Frontal cortex (tissue), 4 donors: ENCODE results near the gene ASTN2. TPM values are rescaled to one million over a fixed set of nuclear protein-coding genes. Genes with fewer than 3 reads are reported as not detected.
"Not testable (repeated sequence)": the region's sequence is repeated elsewhere in the genome, so short reads cannot be mapped to it uniquely, and the experiment has no call there.

Experiments
- DNase-seq, 2 donors: peaks; one replicate each; pipeline ENCODE4 v3.0.0; 2012; ENCODE audit warnings: low spot score in 2 of 2
- FAIRE-seq: peaks from 2 replicates; lab custom pipeline; 2012; peaks lifted over from hg19 to GRCh38; lab: Jason Lieb, UNC
- total RNA-seq: library from RNA; depleted of rRNA; stranded (reverse); fragments of >200 nt; gene quantifications from one replicate; pipeline ENCODE4 v1.2.3, GENCODE V29; 2014
- donor health status: control.
- donor health status: control.
- donor health status: control.

The ASTN2 gene
- total RNA-seq, 1 donor from 2014 or later = 23.2 TPM

DNA sequence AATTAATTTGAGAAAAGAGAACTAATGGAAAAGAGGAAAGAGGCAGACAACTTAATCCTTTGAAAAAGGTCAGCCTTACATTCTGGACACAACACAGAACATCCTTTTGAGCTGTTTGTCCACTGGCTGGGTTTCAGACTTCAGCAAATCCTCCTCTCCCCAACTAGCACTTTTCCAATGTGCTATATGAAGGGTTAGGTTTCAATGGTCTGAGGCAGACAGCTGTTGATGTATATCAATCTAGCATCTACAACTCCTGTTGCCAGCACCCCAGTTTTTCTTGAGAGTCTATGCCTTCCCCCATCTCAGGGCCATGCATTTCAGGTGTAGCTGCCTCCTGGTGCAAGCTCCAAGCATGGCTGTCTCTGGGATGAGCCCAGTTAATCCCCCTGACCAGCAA is 553.5 kb downstream of the ASTN2 start:
- DNase-seq (no peak), FAIRE-seq (no peak)

DNA sequence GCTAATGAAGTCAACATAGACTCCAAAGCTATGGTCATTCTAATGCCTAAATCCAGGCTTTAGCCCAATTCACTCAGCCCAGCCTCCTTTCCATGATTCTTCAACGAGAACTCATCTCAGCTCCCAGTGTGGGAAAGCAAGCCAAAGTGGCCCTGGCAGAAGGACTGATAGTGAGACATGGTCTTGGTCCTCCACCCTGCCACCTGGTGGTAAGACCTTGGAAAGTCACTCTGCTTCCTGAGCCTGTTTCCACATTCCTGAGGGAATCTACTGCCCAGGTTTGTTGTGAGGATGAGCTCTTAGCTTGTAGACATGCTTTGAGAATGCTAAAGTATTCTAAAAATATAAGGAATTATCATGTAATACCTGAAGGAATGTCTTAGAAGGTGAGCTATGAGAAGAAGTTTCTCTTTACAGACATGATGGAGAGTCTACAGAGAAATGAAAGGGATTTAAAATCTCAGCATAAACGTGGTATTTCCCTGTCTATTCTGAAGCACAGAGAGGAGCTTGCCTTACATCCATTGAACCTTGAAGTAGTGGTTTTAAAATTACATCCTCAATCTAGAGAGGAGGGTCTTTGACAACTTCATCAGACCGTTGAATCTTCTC is 554.2 kb downstream of the ASTN2 start:
- FAIRE-seq (no peak), DNase-seq (peak in 1 of 2 donors; percentile 42)

- DNase-seq = no peak
- FAIRE-seq = no peak
Measured at GRCh38 chr9:116859763-116860162, 555.1 kb downstream of the ASTN2 start.

GRCh38 chr9:116857321-116857720 is 557.5 kb downstream of the ASTN2 start:
- FAIRE-seq = no peak
- DNase-seq = no peak

GRCh38 chr9:116855881-116856662 is 558.8 kb downstream of the ASTN2 start:
- FAIRE-seq = no peak
- no peak for DNase-seq

DNA sequence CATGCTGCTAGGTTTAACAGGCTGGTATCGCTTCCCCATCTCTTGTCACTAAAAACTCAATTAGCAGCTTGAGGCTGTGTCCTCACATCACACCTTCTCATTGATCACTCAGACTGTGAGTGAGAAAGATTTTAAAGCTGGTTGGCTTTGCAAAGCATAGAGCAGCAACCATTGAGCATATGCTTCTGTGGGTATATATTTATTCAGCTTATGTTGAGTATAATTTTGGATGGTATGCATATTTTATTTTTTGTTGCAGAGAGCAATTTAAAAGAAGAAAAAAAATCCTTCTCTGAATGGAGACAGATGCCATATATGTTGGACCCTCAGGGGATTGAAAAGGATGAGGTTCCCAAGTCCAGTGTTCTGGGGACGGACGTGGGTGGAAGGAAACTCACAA is 565.1 kb downstream of the ASTN2 start:
- no peak for FAIRE-seq
- DNase-seq = no peak

DNA sequence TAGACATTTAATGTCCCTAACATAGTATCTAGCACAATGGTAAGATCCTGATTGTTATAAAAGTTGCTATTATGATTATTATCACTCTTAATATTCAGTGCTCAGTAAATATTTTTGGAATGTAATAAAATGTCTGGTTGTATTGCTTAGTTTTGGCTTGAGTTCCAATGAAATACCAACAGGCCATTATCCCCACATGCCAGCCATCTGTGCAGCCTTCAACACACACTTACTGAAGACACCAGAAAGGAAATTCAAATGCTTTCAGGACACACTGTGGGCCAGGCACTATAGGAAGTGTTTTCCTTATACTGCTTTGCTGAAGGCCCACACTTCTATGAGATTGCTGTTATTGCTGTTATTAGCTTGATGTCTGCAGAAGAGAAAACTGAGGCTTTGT is 570.2 kb downstream of the ASTN2 start:
- no peak for DNase-seq
- FAIRE-seq = no peak

DNA sequence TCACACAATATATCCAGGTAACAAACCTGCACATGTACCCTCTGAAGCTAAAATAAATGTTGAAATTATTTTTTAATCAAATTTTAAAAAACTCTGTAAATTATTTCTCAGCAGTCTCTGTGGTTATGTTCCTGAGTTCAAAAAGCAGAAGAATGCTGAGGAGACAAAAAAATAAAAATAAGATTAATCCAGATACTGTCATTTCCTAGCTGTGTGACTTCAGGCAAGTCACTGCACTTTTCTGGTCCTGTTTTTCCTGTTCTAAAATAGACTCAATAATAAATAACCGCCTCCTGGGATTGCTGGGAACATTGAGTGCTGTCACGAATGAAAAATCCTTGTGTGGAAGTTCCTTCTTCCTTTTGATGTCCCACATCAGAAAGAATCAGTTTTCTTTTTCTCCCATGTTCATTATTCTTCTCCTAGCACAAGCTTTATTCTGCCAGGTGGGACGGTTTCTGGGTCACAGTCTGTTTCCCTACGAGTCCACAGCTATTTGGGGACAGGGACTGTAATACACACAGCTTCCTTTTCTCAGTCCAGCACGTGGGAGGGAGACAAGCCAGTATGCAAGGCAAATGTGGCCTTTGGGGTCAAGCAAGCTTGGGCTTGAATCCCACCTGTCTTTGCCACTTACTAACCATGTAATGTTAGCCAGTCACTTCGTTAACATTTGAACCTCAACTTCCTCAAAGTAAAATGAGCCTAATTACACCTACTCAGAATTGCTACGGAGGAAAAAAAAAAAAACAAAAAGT is 570.8 kb downstream of the ASTN2 start:
- FAIRE-seq (no peak), DNase-seq (peak in 1 of 2 donors; percentile 15)

DNA sequence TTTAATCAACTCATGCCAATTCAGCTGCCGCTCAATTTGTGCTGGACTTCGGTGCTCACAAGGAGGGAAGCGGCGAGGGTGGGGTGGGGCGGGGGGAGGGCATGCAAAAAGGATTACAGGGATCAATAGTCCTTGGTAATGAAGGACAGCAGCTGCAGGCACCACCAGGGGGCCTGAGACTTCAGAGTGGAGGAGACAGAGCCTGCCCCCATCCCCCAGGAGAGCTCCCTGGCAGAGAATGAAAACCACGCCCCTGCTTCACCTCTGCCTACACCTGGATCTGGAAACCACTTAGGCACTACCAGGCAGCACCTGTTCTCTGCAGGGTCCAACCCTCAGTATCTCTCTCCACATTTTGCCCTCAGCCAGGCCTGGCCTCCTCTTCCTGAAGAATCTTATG is 572.2 kb downstream of the ASTN2 start:
- no peak for DNase-seq
- FAIRE-seq = no peak

DNA sequence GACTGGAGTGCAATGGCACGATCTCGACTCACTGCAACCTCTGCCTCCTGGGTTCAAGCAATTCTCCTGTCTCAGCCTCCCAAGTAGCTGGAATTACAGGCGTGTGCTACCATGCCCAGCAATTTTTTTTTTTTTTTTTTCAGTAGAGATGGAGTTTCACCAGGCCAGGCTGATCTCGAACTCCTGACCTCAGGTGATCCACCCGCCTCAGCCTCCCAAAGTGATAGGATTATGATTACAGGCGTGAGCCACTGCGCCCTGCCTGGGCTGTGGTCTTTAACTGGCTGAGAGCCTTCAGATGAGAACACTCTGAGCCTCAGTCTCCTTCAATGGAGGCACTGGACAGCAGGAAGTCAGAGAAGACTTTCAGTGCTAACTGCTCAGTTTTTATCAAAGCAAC is 576.4 kb downstream of the ASTN2 start:
- FAIRE-seq, DNase-seq: not testable (repeated sequence)

- FAIRE-seq (no peak), DNase-seq (no peak)
Measured at GRCh38 chr9:116837018-116837989, 577.6 kb downstream of the ASTN2 start.

DNA sequence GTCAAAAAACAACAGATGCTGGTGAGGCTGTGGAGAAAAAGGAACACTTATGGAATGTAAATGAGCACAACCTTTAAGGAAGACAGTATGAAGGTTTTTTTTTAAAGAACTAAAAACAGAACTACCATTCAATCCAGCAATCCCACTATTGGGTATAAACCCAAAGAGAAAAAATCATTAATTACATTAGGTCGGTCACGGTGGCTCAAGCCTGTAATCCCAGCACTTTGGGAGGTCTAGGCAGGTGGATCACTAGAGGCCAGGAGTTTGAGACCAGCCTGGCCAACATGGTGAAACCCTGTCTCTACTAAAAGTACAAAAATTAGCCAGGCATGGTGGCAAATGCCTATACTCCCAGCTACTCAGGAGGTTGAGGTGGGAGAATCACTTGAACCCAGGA is 584.5 kb downstream of the ASTN2 start:
- not testable (repeated sequence) for FAIRE-seq, DNase-seq

- FAIRE-seq = no peak
- no peak for DNase-seq
Measured at GRCh38 chr9:116821633-116822229, 593.1 kb downstream of the ASTN2 start.

- DNase-seq = no peak
Measured at GRCh38 chr9:116819116-116819515, 595.7 kb downstream of the ASTN2 start.

GRCh38 chr9:116817762-116818161 is 597.1 kb downstream of the ASTN2 start:
- DNase-seq (no peak), FAIRE-seq (no peak)

More at GRCh38 chr9:116819116-116819515, 595.7 kb downstream of the ASTN2 start:
- FAIRE-seq = no peak

DNA sequence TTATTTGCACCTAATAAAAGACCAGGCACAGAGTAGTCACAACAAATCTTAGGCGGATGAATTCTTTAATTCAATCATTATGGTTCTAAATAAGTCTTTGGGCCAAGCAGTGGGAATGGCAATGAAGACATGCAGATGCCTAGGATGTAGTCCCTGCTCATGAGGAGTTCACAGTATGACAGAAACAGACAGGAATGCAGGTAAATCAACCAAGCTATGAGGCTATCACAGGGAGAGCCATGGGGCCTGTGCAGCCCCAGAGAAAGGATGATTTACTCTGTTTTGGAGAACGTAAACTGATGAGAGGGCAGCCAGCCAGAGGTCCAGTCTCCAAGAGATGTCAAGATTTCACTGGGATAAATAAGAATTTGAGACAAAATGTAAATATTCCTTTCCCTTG is 598.4 kb downstream of the ASTN2 start:
- DNase-seq (no peak), FAIRE-seq (no peak)

GRCh38 chr9:116815835-116816234 is 599.0 kb downstream of the ASTN2 start:
- no peak for FAIRE-seq

DNA sequence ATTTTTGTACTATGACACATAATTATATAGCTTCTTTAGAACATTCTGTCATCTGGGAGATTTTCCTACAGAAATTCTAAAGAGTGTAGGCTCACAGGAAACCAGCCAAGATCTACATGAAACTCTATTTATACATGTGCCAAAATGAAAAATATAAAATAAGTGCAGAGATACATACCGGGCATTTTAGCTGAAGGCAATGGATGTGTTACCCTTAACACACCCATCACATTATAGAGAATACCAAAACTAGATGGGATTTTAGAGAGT is 601.9 kb downstream of the ASTN2 start:
- no peak for FAIRE-seq
- no peak for DNase-seq

More at GRCh38 chr9:116815835-116816234, 599.0 kb downstream of the ASTN2 start:
- DNase-seq = no peak

- DNase-seq (no peak), FAIRE-seq (no peak)
Measured at GRCh38 chr9:116812231-116813030, 602.4 kb downstream of the ASTN2 start.
